BLaER1 (cell line): ENCODE measurements around the gene RPS6KA2.
A peak's percentile ranks its signal among the peaks of the same experiment; 100 is the strongest.
"Not testable (repeated sequence)": the region's sequence is repeated elsewhere in the genome, so short reads cannot be mapped to it uniquely, and the experiment has no call there.

Experiments used
- H3K27ac ChIP-seq: shearing (Covaris generic); formaldehyde crosslinking; 2 replicates; pipeline ENCODE4 v1.8.1; 2022
- H3K27me3 ChIP-seq: shearing (Covaris generic); formaldehyde crosslinking; 2 replicates; pipeline ENCODE4 v1.8.1; 2022
- H3K36me3 ChIP-seq: shearing (Covaris generic); formaldehyde crosslinking; 2 replicates; pipeline ENCODE4 v1.8.1; 2022
- H3K4me1 ChIP-seq: shearing (Covaris generic); formaldehyde crosslinking; 2 replicates; pipeline ENCODE4 v1.8.1; 2022
- H3K4me2 ChIP-seq: shearing (Covaris generic); formaldehyde crosslinking; 2 replicates; pipeline ENCODE4 v1.8.1; 2022
- H3K4me3 ChIP-seq: shearing (Covaris generic); formaldehyde crosslinking; 2 replicates; pipeline ENCODE4 v1.8.1; 2022
- H3K9ac ChIP-seq: shearing (Covaris generic); formaldehyde crosslinking; 2 replicates; pipeline ENCODE4 v1.8.1; 2022
- H3K9me3 ChIP-seq: shearing (Covaris generic); formaldehyde crosslinking; 2 replicates; pipeline ENCODE4 v1.8.1; 2022
- H4K20me1 ChIP-seq: shearing (Covaris generic); formaldehyde crosslinking; 2 replicates; pipeline ENCODE4 v1.8.1; 2022
- Cebpa-rat ChIP-seq: shearing (Covaris generic); IDR thresholded peaks from 2 replicates; pipeline ENCODE4 v1.8.1; 2022

Gene RPS6KA2

GRCh38 chr6:166541876-166542579, 85.0 kb downstream of the RPS6KA2 start:
- Histone ChIP-seq H3K36me3 (no peaks in the 10 kb centered on the region), H3K27ac (peak overlapping the region; percentile 73; the same call in 1 of the 2 replicates), H3K4me1 (peaks cover 43% of the 10 kb centered on the region), H3K9ac (peak overlapping the region; percentile 36; the same call in 1 of the 2 replicates), H3K4me3 (peak overlapping the region; percentile 56), H3K9me3 (no peaks in the 10 kb centered on the region), H4K20me1 (no peaks in the 10 kb centered on the region), H3K4me2 (peak overlapping the region; percentile 84), H3K27me3 (no peaks in the 10 kb centered on the region)
- no peak for TF ChIP-seq Cebpa-rat

- Histone ChIP-seq H3K9ac (peak overlapping the region; percentile 36; the same call in 1 of the 2 replicates), H3K4me3 (peak overlapping the region; percentile 56), H3K36me3 (no peaks in the 10 kb centered on the region), H3K27me3 (no peaks in the 10 kb centered on the region), H3K4me2 (peak overlapping the region; percentile 84), H4K20me1 (no peaks in the 10 kb centered on the region), H3K27ac (peak overlapping the region; percentile 73), H3K4me1 (peaks cover 43% of the 10 kb centered on the region), H3K9me3 (no peaks in the 10 kb centered on the region)
- no peak for TF ChIP-seq Cebpa-rat
These were observed 85.7 kb downstream of the RPS6KA2 start for GRCh38 chr6:166541366-166541765.

GRCh38 chr6:166540631-166541331, 86.3 kb downstream of the RPS6KA2 start:
- H3K4me2 ChIP-seq = peak overlapping the region; percentile 84
- H4K20me1 ChIP-seq = no peaks in the 10 kb centered on the region
- H3K36me3 ChIP-seq = no peaks in the 10 kb centered on the region
- no peak for TF ChIP-seq Cebpa-rat
- peak overlapping the region; percentile 73 for H3K27ac ChIP-seq
- peak overlapping the region; percentile 56 for H3K4me3 ChIP-seq
- peak overlapping the region; percentile 36; the same call in 1 of the 2 replicates for H3K9ac ChIP-seq
- H3K9me3 ChIP-seq = no peaks in the 10 kb centered on the region
- H3K4me1 ChIP-seq = peaks cover 43% of the 10 kb centered on the region
- H3K27me3 ChIP-seq = no peaks in the 10 kb centered on the region

GRCh38 chr6:166539543-166539942, 87.5 kb downstream of the RPS6KA2 start:
- no peak overlapping the region for H3K4me3 ChIP-seq
- no peaks in the 10 kb centered on the region for H3K9me3 ChIP-seq
- no peaks in the 10 kb centered on the region for H3K27me3 ChIP-seq
- H3K36me3 ChIP-seq = no peaks in the 10 kb centered on the region
- no peak overlapping the region for H3K9ac ChIP-seq
- peak overlapping the region; percentile 40 for H3K4me2 ChIP-seq
- H4K20me1 ChIP-seq = no peaks in the 10 kb centered on the region
- H3K4me1 ChIP-seq = peaks cover 43% of the 10 kb centered on the region
- H3K27ac ChIP-seq = no peak overlapping the region
- TF ChIP-seq Cebpa-rat = no peak

GRCh38 chr6:166539011-166539385, 88.1 kb downstream of the RPS6KA2 start:
- H3K27ac ChIP-seq, H3K27me3 ChIP-seq, H3K9me3 ChIP-seq, H3K4me3 ChIP-seq, H3K9ac ChIP-seq, H4K20me1 ChIP-seq, H3K36me3 ChIP-seq: not testable (repeated sequence)
- peaks cover 43% of the 10 kb centered on the region for H3K4me1 ChIP-seq
- H3K4me2 ChIP-seq = peak overlapping the region; percentile 40; the same call in 1 of the 2 replicates

- Histone ChIP-seq H3K4me3 (no peak overlapping the region), H3K9ac (no peak overlapping the region), H3K36me3 (no peaks in the 10 kb centered on the region), H4K20me1 (no peaks in the 10 kb centered on the region), H3K4me2 (no peak overlapping the region), H3K4me1 (peaks cover 43% of the 10 kb centered on the region), H3K27me3 (no peaks in the 10 kb centered on the region), H3K27ac (no peak overlapping the region), H3K9me3 (no peaks in the 10 kb centered on the region)
- no peak for TF ChIP-seq Cebpa-rat
These were observed 88.6 kb downstream of the RPS6KA2 start for GRCh38 chr6:166538297-166539010.

GRCh38 chr6:166534658-166535406, 92.2 kb downstream of the RPS6KA2 start:
- TF ChIP-seq Cebpa-rat = no peak
- H4K20me1 ChIP-seq = no peaks in the 10 kb centered on the region
- H3K4me3 ChIP-seq = no peak overlapping the region
- no peak overlapping the region for H3K27ac ChIP-seq
- H3K9ac ChIP-seq = no peak overlapping the region
- H3K36me3 ChIP-seq = no peaks in the 10 kb centered on the region
- H3K4me2 ChIP-seq = no peak overlapping the region
- no peaks in the 10 kb centered on the region for H3K27me3 ChIP-seq
- H3K4me1 ChIP-seq = peaks cover 15% of the 10 kb centered on the region
- H3K9me3 ChIP-seq = no peaks in the 10 kb centered on the region

- Histone ChIP-seq H3K27me3 (no peaks in the 10 kb centered on the region), H3K27ac (no peak overlapping the region), H4K20me1 (no peaks in the 10 kb centered on the region), H3K4me1 (no peaks in the 10 kb centered on the region; the same call in 1 of the 2 replicates), H3K4me3 (no peak overlapping the region), H3K36me3 (no peaks in the 10 kb centered on the region), H3K9ac (no peak overlapping the region), H3K9me3 (peaks cover 5% of the 10 kb centered on the region; the same call in 1 of the 2 replicates), H3K4me2 (no peak overlapping the region)
- no peak for TF ChIP-seq Cebpa-rat
These were observed 93.7 kb downstream of the RPS6KA2 start for GRCh38 chr6:166533205-166533824.

- no peaks in the 10 kb centered on the region for H3K4me1 ChIP-seq
- no peak for TF ChIP-seq Cebpa-rat
- H3K27me3 ChIP-seq = no peaks in the 10 kb centered on the region
- peaks cover 5% of the 10 kb centered on the region; the same call in 1 of the 2 replicates for H3K9me3 ChIP-seq
- no peaks in the 10 kb centered on the region for H4K20me1 ChIP-seq
- no peak overlapping the region for H3K9ac ChIP-seq
- no peak overlapping the region for H3K4me2 ChIP-seq
- H3K27ac ChIP-seq = no peak overlapping the region
- no peak overlapping the region for H3K4me3 ChIP-seq
- no peaks in the 10 kb centered on the region for H3K36me3 ChIP-seq
These were observed 94.7 kb downstream of the RPS6KA2 start for GRCh38 chr6:166532302-166532701.
